WI38 (cell line): Measurements from ENCODE around the gene GGN.
A peak's percentile ranks its signal among the peaks of the same experiment; 100 is the strongest.
"Not testable (repeated sequence)": the region's sequence is repeated elsewhere in the genome, so short reads cannot be mapped to it uniquely, and the experiment has no call there.

Experiments
- H3K4me3 ChIP-seq: 2 replicates; pipeline ENCODE4 v1.5.1; 2011; ENCODE audit warnings: low read depth, mild to moderate bottlenecking, control low read depth, low read length
- CTCF ChIP-seq: IDR thresholded peaks from 2 replicates; pipeline ENCODE4 v1.5.1; 2012; ENCODE audit warnings: low read depth, mild to moderate bottlenecking, control low read depth, low read length

GGN gene

DNA sequence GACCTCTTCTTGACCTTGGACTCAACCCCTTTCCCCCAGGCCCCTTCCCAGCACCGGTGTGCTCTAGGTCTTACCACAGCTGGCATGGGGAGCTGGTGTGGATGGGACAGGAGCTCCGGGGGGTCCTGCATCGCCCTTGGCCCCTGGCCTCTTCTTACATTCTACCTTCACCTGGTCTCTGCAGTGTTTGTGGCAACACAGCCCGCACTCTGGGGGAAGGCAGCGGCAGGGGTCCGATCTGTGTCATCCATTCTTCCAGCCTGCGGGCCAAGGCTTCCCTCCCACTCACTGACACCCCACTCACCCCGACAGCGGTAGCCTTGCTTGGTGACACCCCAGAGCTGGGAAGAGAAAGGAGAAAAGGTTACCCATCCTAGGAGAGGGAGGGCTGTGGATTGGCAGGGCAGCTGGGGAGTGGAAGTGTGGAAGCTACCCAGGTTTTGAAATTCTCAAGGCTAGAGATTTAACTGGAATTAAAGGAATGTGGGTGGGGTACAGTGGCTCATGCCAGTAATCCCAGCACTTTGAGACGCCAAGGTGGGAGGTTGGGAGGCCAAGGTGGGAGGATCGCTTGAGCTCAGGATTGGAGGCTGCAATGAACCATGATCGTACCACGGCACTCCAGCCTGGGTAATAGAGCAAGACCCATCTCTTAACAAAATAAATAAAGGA is 23.3 kb upstream of the GGN start:
- no peak for TF ChIP-seq CTCF

DNA sequence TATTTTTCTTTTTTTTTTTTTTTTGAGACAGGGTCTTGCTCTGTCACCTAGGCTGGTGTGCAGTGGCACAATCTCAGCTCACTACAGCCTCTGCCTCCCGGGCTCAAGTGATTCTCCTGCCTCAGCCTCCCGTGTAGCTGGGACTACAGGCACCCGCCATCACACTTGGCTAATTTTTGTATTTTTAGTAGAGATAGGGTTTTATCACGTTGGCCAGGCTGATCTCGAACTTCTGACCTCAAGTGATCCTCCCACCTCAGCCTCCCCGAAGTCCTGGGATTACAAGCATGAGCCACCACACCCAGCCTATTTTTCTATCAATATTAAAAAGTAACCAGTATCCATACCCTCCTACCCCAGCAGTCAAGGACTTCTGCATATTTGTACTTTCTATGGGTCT is 22.6 kb upstream of the GGN start:
- H3K4me3 ChIP-seq = not testable (repeated sequence)

More for the DNA sequence above, 23.3 kb upstream of the GGN start:
- no peak overlapping the region for H3K4me3 ChIP-seq

- no peak for TF ChIP-seq CTCF
- H3K4me3 ChIP-seq = no peak overlapping the region
Measured at GRCh38 chr19:38409631-38410133, 21.8 kb upstream of the GGN start.

DNA sequence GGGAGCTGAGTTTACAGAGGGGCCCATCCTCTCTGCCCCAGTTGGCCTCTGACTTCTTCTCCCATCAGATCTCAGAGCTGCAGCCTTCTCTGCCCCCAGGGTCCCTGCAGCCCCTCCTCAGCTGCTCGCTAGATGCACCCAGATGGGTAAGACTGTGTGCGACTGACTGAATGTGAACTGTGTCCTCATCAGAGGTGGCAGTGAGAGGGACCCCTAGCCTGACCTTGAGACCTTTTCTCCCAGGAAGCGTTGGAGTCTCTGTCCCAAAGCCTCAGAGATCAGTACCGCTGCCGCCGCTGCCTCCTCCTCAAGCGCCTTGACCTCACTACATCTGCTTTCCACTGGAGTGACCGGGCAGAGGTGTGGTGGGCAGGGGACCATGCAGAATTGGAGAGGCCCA is 17.4 kb upstream of the GGN start:
- TF ChIP-seq CTCF = no peak
- no peak overlapping the region for H3K4me3 ChIP-seq

GRCh38 chr19:38404858-38405257 is 17.0 kb upstream of the GGN start:
- no peak for TF ChIP-seq CTCF

DNA sequence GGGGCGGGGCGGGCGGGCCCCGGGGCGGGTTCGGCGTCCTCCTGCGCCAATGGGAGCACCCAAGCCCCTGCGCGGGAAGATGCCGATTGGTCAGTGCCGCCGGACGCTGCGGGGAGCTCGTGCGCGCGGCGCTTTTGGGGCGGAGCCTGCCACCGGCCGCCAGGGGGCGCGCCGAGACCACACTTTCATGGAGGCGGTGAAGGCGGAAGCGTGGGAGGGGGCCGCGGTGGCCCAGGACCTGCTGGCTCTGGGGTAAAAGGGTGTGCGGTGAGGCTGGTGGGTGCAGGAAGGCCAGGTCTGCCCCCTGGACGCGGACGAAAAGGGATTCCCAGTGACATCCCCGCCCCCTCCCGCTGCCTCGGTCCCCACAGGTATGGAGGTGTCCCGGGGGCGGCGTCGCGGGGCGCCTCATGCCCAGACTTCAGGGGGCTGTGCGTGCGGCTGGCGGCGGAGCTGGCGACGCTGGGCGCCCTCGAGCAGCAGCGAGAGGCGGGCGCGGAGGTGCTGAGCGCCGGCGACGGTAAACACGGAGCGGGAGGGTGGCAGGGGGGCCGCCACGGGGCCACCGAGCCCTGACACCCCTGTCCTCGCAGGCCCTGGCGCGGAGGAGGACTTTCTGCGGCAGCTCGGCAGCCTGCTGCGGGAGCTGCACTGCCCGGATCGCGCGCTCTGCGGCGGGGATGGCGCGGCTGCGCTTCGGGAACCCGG is 15.3 kb upstream of the GGN start, which contains the start of gene FAM98C:
FAM98C (plus strand) TSS at position 127 of the 708 bp plus-strand sequence; CDS start at position 188, 61 bp downstream.
- peak within 1 kb of the TSS; percentile 89 for H3K4me3 ChIP-seq
- TF ChIP-seq CTCF = peak; percentile 61

More at GRCh38 chr19:38404858-38405257, 17.0 kb upstream of the GGN start:
- no peak overlapping the region for H3K4me3 ChIP-seq

- H3K4me3 ChIP-seq = peak overlapping the region; percentile 89
- no peak for TF ChIP-seq CTCF
Measured at GRCh38 chr19:38402623-38402966, 14.8 kb upstream of the GGN start.
